Left hindlimb (tissue), 1 donor: ENCODE data around the gene UPF2.
"Not testable (repeated sequence)": the region's sequence is repeated elsewhere in the genome, so short reads cannot be mapped to it uniquely, and the experiment has no call there.

ENCODE experiments used
- DNase-seq: peaks from one replicate; pipeline ENCODE4 v3.0.0-alpha.2; 2018

UPF2 gene

DNA sequence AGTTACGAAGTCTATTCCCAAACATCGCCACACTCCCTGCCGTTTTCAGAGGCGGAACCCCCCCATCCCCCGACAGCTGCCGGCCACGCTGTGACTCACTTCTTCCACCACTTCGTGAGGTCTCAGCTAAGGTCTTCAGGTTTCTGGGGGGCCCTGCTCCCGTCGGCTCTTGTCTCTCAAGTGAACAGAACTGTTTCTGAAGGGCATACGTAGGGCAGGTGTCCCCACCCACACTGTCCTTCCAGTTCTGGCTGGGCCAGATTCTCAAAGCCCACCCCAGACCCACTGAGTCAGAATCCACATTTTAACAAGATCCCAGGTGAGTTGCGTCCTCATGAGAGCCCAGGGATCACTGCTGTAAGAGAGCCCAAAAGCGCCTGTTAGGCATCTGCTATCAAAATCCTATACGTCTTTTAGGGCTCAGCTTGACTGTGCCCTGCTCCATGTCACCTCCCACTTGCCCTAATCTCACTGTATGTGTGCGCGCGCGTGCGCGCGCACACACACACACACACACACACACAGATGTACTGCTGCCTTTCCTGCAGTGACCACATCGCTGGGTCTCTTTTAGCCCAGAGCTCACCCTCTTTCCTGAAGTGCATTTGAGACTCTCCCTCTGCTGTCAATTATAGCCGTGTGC lies 140.7 kb downstream of the UPF2 start:
- DNase-seq, result no peak

GRCh38 chr10:11901454-11901832 lies 141.2 kb downstream of the UPF2 start:
- no peak for DNase-seq

- DNase-seq, result no peak
These were observed 141.6 kb downstream of the UPF2 start for GRCh38 chr10:11901036-11901301.

GRCh38 chr10:11899067-11899876 lies 143.3 kb downstream of the UPF2 start:
- DNase-seq, result no peak

GRCh38 chr10:11898372-11899066 lies 144.1 kb downstream of the UPF2 start:
- DNase-seq, result no peak

GRCh38 chr10:11898033-11898371 lies 144.6 kb downstream of the UPF2 start:
- DNase-seq, result no peak

- DNase-seq, result peak; percentile 17
These were observed 145.9 kb downstream of the UPF2 start for GRCh38 chr10:11896549-11897200.

- DNase-seq, result no peak
These were observed 147.0 kb downstream of the UPF2 start for GRCh38 chr10:11895598-11895997.

- no peak for DNase-seq
These were observed 147.5 kb downstream of the UPF2 start for GRCh38 chr10:11895108-11895466.

DNA sequence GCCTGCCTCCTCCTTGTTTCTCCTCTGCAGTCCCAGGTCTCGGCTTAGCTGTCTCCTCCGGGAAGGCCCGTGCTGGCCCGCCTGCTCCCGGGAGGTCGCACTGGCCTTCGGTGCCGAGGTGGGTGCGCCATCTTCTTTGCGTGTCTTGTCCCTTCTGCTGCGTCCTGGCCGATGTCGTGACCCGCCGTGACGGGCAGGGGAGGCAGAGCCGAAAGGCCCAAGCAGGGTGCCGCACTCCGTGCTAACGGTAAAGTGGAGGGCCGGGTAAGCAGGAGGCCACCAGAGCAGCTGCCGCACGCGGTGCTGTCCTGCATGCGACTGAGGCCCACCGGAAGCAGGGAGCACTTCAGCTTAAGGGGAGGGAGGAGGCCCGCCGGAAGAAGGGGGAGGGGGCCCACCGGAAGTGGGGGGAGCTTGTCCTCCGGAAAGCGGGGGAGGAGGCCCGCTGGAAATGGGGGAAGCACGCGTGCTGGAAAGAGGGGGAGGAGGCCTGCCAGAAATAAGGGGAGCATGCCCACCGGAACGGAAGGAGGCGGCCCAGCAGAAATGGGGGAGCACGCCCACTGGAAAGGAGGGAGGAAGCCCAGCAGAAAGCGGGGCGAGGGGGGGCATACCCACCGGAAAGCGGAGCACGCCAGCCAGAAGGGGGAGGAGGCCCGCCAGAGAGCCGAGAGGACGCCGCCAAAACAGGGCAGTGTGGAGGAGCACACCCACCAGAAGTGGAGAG lies 148.1 kb downstream of the UPF2 start:
- peak; percentile 25 for DNase-seq

DNA sequence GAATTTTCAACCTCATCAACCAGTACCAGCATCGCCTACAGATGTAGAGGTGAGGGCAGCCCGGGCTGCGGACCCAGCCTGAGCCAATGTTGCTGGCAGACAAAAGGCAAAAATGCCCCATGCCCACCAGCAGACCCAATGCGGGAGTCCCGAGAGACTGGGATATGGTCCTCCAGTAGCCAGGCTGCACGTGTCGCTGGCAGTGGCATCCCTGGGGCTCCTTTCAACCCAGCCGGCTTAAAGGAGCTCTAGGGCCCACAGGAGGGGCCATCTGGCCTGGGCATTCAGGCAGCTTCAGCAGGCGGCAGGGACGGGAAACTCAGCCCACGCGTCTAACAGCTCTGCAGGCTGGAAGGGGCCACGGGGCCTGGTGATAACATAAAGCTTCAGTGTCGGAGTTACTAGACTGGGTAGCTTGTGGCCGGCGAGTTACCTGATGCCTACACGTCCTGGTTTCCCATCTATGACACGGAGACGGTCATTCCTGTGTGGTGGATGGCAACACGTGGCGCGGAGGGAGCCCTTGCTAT lies 148.8 kb downstream of the UPF2 start:
- DNase-seq, result peak; percentile 6

DNA sequence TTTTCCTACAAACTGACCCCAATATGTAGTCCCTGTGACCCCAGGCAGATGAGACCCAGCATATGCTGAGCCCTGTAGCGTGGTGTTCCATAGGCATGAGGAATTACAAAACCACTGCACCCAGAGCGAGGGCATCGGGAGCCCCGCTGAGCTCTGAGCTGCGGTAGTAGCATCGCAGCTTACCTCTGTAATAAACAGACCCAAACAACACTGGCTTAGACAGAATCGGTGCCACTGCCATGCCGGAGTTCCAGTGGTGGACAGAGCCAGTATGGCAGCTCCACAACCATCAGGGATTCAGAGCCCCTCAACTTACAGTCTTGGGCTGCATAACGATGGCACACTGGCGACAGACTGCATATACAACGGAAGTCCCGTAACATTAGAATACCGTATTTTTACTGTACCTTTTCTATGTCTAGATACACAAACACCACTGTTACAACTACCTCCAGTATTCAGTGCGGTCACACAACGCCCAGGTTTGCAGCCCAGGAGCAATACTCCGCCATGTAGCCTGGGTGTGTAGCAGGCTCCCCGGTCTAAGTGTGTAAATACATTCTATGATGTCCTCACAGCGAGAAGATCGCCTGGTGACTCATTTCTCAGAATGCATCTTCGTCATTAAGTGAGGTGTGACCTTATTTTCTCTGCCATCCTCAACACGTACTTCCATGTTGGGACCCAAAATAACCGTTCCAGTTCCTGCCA lies 150.7 kb downstream of the UPF2 start:
- no peak for DNase-seq

DNA sequence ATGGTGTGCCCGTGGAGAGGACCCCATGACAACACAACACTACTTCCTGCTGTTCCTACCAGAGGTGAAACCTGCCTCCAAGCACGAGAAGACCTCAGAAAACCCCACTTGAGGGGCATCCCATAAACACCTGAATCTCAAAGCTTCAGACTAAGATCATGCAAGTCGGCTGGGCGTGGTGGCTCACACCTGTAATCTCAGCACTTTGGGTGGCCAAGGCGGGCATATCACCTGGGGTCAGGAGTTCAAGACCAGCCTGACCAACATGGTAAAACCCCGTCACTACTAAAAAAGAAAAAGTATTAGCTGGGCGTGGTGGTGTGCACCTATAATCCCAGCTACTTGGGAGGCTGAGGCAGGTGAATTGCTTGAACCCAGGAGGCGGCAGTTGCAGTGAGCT lies 153.3 kb downstream of the UPF2 start:
- not testable (repeated sequence) for DNase-seq

DNA sequence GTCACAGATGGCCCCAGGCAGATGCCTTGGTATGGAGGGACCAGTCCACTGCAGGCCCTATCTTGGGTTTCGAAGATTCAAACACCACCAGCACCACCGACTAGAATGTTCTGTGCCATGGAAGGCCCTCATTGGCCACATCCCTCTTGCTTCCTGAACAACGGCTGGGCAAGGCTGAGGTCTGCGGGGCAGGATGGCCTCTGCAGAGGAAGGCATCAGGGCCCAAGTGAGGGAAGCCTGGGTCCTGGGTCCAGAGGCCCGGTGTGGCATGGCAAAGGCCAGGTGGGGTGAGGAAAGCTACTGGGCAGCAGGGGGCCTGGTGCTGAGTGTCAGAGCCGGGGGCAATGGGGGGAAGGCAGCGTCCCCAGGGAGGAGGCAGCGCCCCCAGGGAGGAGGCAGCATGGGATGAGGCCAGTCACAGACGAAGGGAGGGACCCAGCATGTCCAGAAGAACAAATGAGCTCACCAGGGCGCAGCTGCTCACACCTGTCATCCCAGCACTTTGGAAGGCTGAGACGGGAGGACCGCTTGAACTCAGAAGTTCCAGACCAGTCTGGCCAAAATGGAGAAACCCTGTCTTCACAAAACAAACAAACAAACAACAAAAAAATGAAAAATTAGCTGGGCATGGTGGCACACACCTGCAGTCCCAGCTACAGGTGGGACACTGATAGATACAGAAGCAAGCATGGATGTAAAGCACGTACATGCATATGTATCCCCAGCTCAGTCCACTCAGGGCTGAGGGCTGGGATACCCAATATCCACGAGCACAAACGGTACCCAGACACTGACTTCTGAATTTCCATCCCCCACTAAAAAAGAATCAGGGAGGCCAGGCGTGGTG lies 155.0 kb downstream of the UPF2 start:
- peak; percentile 17 for DNase-seq

GRCh38 chr10:11886851-11887250 lies 155.8 kb downstream of the UPF2 start:
- DNase-seq, result peak; percentile 22

- no peak for DNase-seq
These were observed 156.5 kb downstream of the UPF2 start for GRCh38 chr10:11886138-11886474.

- DNase-seq, result peak; percentile 6
These were observed 157.0 kb downstream of the UPF2 start for GRCh38 chr10:11885437-11886137.

GRCh38 chr10:11884706-11885423 lies 157.7 kb downstream of the UPF2 start:
- DNase-seq, result peak; percentile 14

DNA sequence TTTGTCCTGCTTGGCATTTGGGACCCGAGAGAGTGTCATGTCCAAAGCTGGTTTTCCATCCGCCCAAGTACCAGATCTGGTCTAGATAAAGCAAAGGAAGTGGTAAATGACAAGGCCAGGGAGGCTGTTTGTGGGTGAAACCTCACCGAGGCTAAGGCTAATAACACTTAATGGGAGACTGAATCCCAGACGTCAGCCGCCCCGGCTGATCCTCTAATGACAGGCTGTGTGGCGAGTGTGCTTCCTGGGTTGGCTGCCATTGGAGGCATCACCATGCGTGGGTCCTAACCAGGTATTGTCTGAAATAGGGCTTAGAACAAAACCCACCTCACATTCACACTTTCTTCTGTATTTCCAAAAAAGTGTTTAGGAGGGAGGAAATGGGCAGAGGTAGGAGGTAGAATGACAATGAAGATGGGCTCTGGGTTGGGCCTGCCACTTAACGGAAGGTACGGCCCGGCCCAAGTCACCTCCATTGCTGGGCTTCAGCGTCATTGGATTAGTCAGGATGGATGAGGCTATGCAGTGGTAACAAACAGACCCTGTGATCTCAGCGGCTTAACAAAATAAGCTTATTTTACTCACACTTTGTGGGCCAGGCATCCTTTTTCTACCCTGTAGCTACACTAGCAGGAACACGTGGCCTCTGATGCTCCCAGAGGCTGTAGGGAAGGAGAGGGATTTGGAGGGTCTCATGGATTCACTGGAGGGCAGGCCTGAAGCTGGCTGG lies 159.8 kb downstream of the UPF2 start:
- DNase-seq, result no peak
